Stimulated activated memory B cell treated with anti-CD40 and anti-IgM and Interleukin-4, amounts not matched to agents 10 μg/mL and 1 μg/mL and 100 μg/mL, for 72 hours (primary cell): ENCODE measurements around the gene KCND3.

ENCODE experiments used
- ATAC-seq: fragments of 150-1000 bp; cut with Tn5 transposase; 2 replicates; pipeline ENCODE4 v1.10.0; 2021
- H3K27ac Mint-ChIP-seq: one replicate; pipeline ENCODE4 v1.8.0; 2022; ENCODE audit warnings: mild to moderate bottlenecking, mixed read lengths
- H3K27me3 Mint-ChIP-seq: one replicate; pipeline ENCODE4 v1.8.0; 2022; ENCODE audit warnings: mixed read lengths
- H3K36me3 Mint-ChIP-seq: one replicate; pipeline ENCODE4 v1.8.0; 2022; ENCODE audit warnings: mixed read lengths
- H3K4me1 Mint-ChIP-seq: one replicate; pipeline ENCODE4 v1.8.0; 2022; ENCODE audit warnings: mixed read lengths
- H3K4me3 Mint-ChIP-seq: one replicate; pipeline ENCODE4 v1.8.0; 2022; ENCODE audit warnings: mild to moderate bottlenecking, moderate library complexity, mixed read lengths
- H3K9me3 Mint-ChIP-seq: one replicate; pipeline ENCODE4 v1.8.0; 2022; ENCODE audit warnings: mixed read lengths

KCND3 gene

GRCh38 chr1:111876631-111877030 is 112.8 kb downstream of the KCND3 start:
- Mint-ChIP-seq H3K4me3 (no peak overlapping the region), H3K36me3 (no peaks in the 10 kb centered on the region), H3K27me3 (peaks cover 29% of the 10 kb centered on the region), H3K4me1 (peaks cover 16% of the 10 kb centered on the region), H3K27ac (no peak overlapping the region), H3K9me3 (no peaks in the 10 kb centered on the region)
- ATAC-seq, result no peak

DNA sequence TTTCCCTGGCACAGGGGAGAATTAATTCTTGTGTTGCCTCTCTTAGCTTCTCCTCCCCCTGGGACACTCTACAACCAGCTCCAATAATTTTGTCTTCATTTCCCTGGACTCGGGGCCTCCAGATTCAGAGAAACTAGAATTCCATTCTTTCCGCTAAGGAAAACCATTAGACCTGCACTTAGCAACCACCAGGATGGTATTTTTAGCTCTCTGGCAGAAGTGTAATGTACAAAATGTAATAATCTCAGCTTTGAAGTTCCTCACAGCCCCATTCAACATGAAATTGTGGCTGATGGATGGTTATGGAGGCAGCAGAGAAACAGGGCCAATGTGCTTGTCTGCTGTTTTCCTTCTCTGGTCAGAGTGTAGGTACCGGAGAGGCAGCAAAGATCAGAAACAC is 113.8 kb downstream of the KCND3 start:
- no peak for ATAC-seq
- no peak overlapping the region for H3K4me3 Mint-ChIP-seq
- H3K4me1 Mint-ChIP-seq, result peaks cover 16% of the 10 kb centered on the region
- H3K27ac Mint-ChIP-seq, result no peak overlapping the region
- no peaks in the 10 kb centered on the region for H3K36me3 Mint-ChIP-seq
- H3K27me3 Mint-ChIP-seq, result peaks cover 19% of the 10 kb centered on the region
- no peaks in the 10 kb centered on the region for H3K9me3 Mint-ChIP-seq

- ATAC-seq, result no peak
- H3K27ac Mint-ChIP-seq, result no peak overlapping the region
- H3K36me3 Mint-ChIP-seq, result no peaks in the 10 kb centered on the region
- H3K4me3 Mint-ChIP-seq, result no peak overlapping the region
- peaks cover 7% of the 10 kb centered on the region for H3K4me1 Mint-ChIP-seq
- H3K9me3 Mint-ChIP-seq, result no peaks in the 10 kb centered on the region
- peaks cover 17% of the 10 kb centered on the region for H3K27me3 Mint-ChIP-seq
These were observed 115.9 kb downstream of the KCND3 start for GRCh38 chr1:111873460-111874030.

DNA sequence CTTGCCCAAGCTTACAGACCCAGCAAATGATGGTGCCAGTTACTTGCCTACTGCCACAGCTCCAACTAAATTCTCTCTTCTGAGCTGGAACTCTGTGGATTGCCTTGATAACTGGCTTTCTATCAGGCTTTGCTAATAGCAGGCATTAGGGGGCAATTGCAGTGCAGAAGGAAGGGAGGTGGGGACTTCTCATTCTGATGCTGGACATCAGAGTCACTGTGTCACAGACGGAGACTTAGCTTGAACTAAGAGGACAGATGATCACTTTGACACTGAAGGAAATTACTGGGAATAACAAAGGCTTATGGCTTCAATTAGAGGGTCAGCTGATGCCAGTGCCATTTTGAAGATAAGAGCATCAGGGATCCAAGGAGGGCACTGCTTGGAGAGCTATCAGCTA is 119.3 kb downstream of the KCND3 start:
- Mint-ChIP-seq H3K4me1 (no peaks in the 10 kb centered on the region), H3K36me3 (no peaks in the 10 kb centered on the region), H3K4me3 (no peak overlapping the region), H3K27ac (no peak overlapping the region), H3K27me3 (no peaks in the 10 kb centered on the region), H3K9me3 (no peaks in the 10 kb centered on the region)
- no peak for ATAC-seq

- no peak overlapping the region for H3K4me3 Mint-ChIP-seq
- H3K36me3 Mint-ChIP-seq, result no peaks in the 10 kb centered on the region
- peaks cover 7% of the 10 kb centered on the region for H3K4me1 Mint-ChIP-seq
- ATAC-seq, result no peak
- H3K27me3 Mint-ChIP-seq, result peaks cover 21% of the 10 kb centered on the region
- H3K9me3 Mint-ChIP-seq, result no peaks in the 10 kb centered on the region
- H3K27ac Mint-ChIP-seq, result no peak overlapping the region
These were observed 121.5 kb downstream of the KCND3 start for GRCh38 chr1:111867868-111868440.

GRCh38 chr1:111864862-111865261 is 124.6 kb downstream of the KCND3 start:
- Mint-ChIP-seq H3K9me3 (no peaks in the 10 kb centered on the region), H3K36me3 (no peaks in the 10 kb centered on the region), H3K27me3 (peaks cover 40% of the 10 kb centered on the region), H3K27ac (no peak overlapping the region), H3K4me1 (peaks cover 7% of the 10 kb centered on the region), H3K4me3 (no peak overlapping the region)
- ATAC-seq, result no peak

DNA sequence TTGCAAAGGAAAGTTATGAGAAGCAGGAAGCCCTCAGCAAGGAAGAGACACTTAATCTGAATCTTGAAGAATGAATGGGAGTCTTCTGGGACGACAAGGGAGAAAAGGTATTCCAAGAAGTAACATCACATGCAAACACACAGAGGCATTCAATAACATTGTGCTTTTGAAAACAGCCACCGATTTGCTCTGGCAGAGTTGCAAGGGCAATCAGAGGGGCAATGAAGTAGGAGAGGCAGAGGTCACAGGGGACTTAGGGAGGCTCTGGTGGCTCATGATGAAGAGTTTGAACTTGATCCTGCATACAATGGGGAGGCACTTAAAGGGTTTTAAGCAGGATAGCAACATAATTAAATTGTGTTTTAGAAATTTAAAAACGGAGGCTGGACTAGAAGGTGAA is 126.1 kb downstream of the KCND3 start:
- no peaks in the 10 kb centered on the region for H3K9me3 Mint-ChIP-seq
- no peak overlapping the region for H3K4me3 Mint-ChIP-seq
- H3K4me1 Mint-ChIP-seq, result peaks cover 7% of the 10 kb centered on the region
- no peak for ATAC-seq
- no peak overlapping the region for H3K27ac Mint-ChIP-seq
- H3K27me3 Mint-ChIP-seq, result peaks cover 50% of the 10 kb centered on the region
- H3K36me3 Mint-ChIP-seq, result no peaks in the 10 kb centered on the region

- Mint-ChIP-seq H3K4me3 (no peak overlapping the region), H3K4me1 (peaks cover 7% of the 10 kb centered on the region)
These were observed 126.9 kb downstream of the KCND3 start for GRCh38 chr1:111862599-111862998.

DNA sequence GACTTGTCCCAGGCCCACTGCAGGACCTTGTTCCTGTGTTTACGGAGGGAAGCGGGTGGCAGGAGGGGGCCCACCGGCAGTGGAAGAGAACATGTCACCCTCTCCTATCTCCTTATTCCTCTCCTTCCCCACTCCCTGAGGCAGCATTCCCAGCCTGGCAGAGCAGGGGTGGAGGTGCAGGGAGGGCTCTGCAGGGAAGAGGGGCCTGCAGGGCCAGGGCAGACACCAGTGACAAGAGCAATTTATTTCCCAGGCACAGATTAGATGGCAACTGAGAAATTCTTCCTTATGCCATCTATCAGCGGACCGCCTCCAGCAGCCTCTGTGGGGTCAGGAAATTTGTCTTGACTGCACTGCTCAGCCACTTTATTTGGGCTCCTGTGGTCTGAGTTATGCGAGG is 127.9 kb downstream of the KCND3 start:
- Mint-ChIP-seq H3K36me3 (no peaks in the 10 kb centered on the region), H3K9me3 (no peaks in the 10 kb centered on the region), H3K27me3 (peaks cover 62% of the 10 kb centered on the region), H3K4me3 (no peak overlapping the region), H3K27ac (no peak overlapping the region), H3K4me1 (peaks cover 7% of the 10 kb centered on the region)
- no peak for ATAC-seq

More at GRCh38 chr1:111862599-111862998, 126.9 kb downstream of the KCND3 start:
- Mint-ChIP-seq H3K9me3 (no peaks in the 10 kb centered on the region), H3K27me3 (peaks cover 51% of the 10 kb centered on the region), H3K27ac (no peak overlapping the region), H3K36me3 (no peaks in the 10 kb centered on the region)
- no peak for ATAC-seq

DNA sequence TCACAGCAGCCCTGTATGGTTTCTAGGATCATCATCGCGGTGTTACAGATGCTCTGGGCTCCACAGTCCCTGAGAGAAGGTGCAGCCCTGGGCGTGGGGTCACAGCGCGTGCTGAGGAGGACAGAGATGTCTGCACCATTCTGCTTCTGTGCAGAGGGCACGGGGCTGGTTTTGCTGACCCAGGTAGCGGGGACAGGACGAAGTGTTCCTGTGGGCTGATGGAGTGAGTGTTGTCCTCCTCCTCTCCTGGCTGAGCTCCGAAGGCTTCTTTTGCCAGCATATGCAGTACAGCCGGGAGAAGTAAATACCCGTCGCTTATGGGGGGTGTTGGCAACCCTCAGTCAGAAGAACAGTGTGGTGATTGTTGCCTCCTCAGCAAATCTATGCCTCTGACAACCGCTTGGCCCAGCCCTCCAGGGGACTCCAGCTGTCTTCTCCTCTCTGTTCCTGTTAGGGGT is 132.2 kb downstream of the KCND3 start:
- Mint-ChIP-seq H3K27me3 (peaks cover 51% of the 10 kb centered on the region), H3K27ac (no peak overlapping the region), H3K9me3 (no peaks in the 10 kb centered on the region), H3K4me1 (no peaks in the 10 kb centered on the region), H3K36me3 (no peaks in the 10 kb centered on the region), H3K4me3 (no peak overlapping the region)
- ATAC-seq, result no peak

GRCh38 chr1:111856411-111857185 is 132.9 kb downstream of the KCND3 start:
- no peaks in the 10 kb centered on the region for H3K4me1 Mint-ChIP-seq
- H3K4me3 Mint-ChIP-seq, result no peak overlapping the region
- no peaks in the 10 kb centered on the region for H3K36me3 Mint-ChIP-seq
- ATAC-seq, result no peak
- no peaks in the 10 kb centered on the region for H3K9me3 Mint-ChIP-seq
- no peak overlapping the region for H3K27ac Mint-ChIP-seq
- peaks cover 55% of the 10 kb centered on the region for H3K27me3 Mint-ChIP-seq

- Mint-ChIP-seq H3K4me3 (no peak overlapping the region), H3K4me1 (no peaks in the 10 kb centered on the region), H3K27ac (no peak overlapping the region), H3K36me3 (no peaks in the 10 kb centered on the region), H3K27me3 (peaks cover 56% of the 10 kb centered on the region), H3K9me3 (no peaks in the 10 kb centered on the region)
- no peak for ATAC-seq
These were observed 134.2 kb downstream of the KCND3 start for GRCh38 chr1:111855260-111855659.

DNA sequence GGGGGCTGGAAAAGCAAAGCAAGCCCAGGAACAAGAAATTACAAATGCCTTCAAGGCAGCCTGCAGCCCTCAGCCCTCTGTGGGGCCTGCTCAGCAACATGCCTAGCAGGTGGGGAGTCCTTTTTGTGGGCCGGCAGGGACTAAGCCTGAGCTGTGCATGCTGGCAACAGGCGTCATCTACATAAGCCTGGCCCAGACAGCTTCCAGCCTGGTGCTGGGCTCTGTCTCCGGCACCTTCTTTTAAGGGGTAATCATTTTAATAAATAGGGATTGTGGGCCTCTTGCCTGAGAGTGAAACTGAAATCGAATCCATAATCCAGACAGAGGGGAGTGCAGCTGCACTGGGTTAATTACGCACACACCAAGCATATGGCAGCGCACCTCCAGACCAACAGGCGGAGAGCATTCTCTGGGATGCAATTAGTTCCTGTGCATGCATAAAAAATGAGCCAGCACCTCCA is 137.2 kb downstream of the KCND3 start:
- peaks cover 62% of the 10 kb centered on the region for H3K27me3 Mint-ChIP-seq
- H3K4me1 Mint-ChIP-seq, result no peaks in the 10 kb centered on the region
- no peak overlapping the region for H3K27ac Mint-ChIP-seq
- H3K4me3 Mint-ChIP-seq, result no peak overlapping the region
- no peak for ATAC-seq
- H3K36me3 Mint-ChIP-seq, result no peaks in the 10 kb centered on the region
- H3K9me3 Mint-ChIP-seq, result no peaks in the 10 kb centered on the region

GRCh38 chr1:111851552-111851951 is 137.9 kb downstream of the KCND3 start:
- no peaks in the 10 kb centered on the region for H3K36me3 Mint-ChIP-seq
- peaks cover 55% of the 10 kb centered on the region for H3K27me3 Mint-ChIP-seq
- ATAC-seq, result no peak
- H3K27ac Mint-ChIP-seq, result no peak overlapping the region
- H3K4me3 Mint-ChIP-seq, result no peak overlapping the region
- H3K4me1 Mint-ChIP-seq, result no peaks in the 10 kb centered on the region
- no peaks in the 10 kb centered on the region for H3K9me3 Mint-ChIP-seq

DNA sequence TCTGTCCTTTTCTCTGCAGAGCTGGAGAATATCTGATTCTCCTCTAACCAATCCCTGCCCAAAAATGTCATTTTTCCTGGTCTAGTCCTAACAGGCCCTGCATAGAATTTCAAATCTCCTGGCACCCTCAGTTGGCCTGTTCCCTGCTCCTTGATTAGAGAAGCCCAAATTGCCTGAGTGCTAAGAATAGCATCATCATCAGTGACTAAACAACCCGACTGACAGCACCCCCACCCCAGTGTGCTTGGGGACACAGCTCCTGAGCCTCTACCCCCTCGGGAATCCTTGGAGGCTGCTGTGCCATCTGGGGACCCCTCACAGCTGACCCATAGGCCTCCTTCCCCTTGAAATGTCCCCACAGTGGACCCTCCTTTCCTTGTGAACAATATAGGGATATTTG is 139.4 kb downstream of the KCND3 start:
- Mint-ChIP-seq H3K9me3 (no peaks in the 10 kb centered on the region), H3K36me3 (no peaks in the 10 kb centered on the region), H3K27ac (no peak overlapping the region), H3K4me1 (no peaks in the 10 kb centered on the region), H3K4me3 (no peak overlapping the region), H3K27me3 (peaks cover 52% of the 10 kb centered on the region)
- ATAC-seq, result no peak
